HG03045 (cell line): ENCODE results near the gene GDE1.

Experiments used
- ATAC-seq: cut with Tn5 transposase; IDR thresholded peaks from one replicate; pipeline ENCODE4 v1.9.1; 2021; ENCODE audit warnings: mild to moderate bottlenecking, moderate library complexity; ENCODE audit not compliant: unreplicated experiment

The GDE1 gene

DNA sequence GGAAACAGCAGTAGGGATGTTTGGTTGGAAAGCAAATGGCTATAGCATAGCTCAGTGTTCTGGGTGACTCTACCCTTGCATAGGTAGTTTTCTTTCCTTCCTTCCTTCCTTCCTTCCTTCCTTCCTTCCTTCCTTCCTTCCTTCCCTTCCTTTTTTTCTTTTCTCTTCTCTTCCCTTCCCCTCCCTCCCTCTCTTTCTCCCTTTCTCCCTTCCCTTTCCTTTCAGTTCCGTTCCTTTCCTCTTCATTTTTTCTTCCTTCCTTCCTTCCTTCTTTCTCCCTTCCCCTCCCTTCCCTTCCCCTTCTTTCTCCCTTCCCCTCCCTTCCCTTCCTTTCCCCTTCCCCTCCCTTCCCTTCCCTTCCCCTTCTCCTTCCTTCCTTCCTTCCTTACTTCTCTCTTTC lies 31.3 kb downstream of the GDE1 start:
- no peak for ATAC-seq

DNA sequence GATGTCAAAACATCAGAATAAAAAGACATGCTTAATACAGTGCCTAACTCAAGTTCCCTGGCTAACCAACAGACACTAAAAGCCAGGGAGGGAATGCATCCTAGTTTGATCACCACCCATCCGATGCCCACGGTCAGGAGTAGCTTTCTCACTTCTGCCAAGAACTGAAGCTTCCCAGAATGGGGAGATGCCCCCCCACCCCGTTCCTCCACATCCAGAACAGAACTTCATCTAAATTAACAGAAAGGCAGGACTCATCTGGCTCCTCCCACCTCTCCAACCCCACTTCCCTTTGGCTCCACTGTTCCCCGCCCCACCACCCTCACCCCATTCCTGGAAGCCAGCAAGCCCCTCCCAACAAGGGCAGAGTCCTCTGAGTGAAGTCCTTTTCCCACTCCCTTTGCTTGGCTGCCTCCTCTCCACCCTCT lies 33.7 kb downstream of the GDE1 start:
- ATAC-seq, result no peak

GRCh38 chr16:19486750-19487325 lies 35.1 kb downstream of the GDE1 start:
- no peak for ATAC-seq

DNA sequence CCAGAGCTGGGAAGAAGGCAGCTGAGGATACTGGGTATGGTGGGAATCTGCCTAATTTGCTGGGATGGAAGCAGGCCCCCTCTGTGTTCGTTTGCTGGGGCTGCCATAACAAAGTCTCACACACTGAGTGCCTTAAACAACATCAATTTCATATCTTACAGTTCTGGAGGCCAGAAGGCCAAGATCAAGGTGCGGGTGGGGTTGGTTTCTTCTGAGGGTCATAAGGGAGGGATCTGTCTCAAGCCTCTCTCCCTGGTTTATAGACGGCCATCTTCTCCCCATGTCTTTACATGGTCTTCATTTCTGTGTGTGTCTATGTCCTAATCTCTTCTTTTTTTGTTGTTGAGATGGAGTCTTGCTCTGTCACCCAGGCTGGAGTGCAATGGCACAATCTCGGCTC lies 35.8 kb downstream of the GDE1 start:
- ATAC-seq, result no peak

DNA sequence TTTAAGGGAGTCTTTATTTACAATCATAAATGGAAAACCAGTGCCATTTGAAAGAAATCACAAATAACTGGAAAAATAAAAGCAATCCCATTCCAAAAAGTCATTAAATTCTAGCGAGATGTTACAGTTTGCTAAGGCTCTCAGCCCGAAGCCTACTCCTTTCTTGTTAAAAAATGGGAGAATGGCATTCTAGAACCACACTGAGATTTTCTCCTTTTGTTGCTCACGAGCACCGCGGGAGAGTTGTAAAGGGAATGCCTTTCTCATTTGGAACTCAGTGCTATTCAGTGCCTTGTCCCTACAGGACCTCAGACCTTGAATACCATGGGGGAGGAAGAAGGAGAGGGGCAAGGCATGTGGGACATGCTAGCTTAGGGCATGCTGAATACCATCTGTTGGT lies 36.3 kb downstream of the GDE1 start:
- no peak for ATAC-seq

GRCh38 chr16:19484096-19484495 lies 37.8 kb downstream of the GDE1 start:
- no peak for ATAC-seq

GRCh38 chr16:19482291-19482690 lies 39.6 kb downstream of the GDE1 start:
- ATAC-seq, result no peak

DNA sequence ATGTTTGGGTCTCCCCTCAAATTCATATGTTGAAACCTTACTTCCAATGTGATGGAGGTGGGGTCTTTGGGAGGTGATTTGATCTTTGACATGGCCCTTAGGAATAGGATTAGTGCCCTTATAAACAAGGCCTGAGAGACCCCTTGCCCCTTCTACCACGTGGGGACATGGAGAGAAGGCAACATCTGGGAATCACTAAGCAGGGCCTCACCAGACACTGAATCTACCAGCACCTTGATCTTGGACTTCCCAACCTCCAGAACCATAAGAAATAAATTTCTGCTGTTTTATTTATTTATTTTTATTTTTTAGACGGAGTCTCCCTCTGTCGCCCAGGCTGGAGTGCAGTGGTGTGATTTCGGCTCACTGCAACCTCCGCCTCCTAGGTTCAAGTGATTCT lies 40.1 kb downstream of the GDE1 start:
- no peak for ATAC-seq

GRCh38 chr16:19481296-19481695 lies 40.6 kb downstream of the GDE1 start:
- ATAC-seq, result no peak

DNA sequence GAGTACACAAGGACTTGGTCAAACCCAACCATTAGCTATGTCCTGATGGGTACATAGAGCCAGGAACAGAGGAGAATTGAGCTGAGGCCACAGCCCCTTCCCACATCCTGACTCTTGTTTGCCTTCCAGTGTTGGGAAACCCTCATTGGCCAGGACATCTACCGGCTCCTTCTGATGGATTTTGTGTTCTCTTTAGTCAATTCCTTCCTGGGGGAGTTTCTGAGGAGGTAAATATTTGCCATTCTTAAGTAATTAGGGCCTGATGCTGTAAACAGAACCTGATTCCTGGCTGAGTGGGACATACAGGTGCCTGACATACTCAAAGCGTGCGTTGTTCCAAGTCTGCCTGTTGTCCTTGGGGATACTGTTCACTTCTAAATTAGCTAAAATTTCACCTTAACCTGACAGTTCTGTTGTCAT lies 42.6 kb downstream of the GDE1 start:
- no peak for ATAC-seq

DNA sequence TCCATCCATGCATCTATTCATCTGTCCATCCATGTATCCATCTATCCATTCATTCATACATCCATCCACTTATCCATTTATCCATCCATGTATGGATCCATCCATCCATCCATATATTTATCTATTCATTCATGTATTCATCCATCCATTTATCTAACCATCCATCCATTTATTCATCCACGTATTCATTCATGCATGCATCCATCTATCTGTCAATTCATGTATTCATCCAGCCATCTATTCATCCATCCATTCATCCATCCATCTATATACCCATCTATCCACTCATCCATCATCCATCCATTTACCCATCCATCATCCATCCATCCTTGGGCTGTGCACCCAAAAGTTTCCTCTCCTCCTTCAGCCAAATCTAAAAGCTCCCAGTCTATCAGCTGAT lies 43.4 kb downstream of the GDE1 start:
- no peak for ATAC-seq

GRCh38 chr16:19474617-19475016 lies 47.3 kb downstream of the GDE1 start:
- no peak for ATAC-seq

DNA sequence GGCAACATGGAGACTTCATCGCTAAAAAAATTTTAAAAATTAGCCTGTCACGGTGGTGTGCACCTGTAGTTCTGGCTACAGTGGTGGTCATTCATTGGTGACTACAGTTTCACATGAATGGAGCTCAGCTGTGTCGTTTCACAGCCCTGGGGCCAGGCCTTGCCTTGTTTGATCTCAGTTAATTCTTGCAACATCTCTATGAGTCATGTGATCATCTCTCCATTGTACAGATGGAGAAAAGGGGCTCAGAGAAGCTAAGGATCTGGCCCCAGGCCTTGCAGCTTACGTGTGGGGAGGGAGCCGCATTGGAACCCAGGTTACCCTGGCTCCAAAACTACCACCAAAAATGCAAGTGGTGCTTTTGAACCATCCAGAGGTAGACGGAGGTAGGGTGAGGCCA lies 49.4 kb downstream of the GDE1 start:
- ATAC-seq, result no peak

GRCh38 chr16:19468300-19468699 lies 53.6 kb downstream of the GDE1 start:
- ATAC-seq, result no peak

- ATAC-seq, result no peak
Observed at GRCh38 chr16:19463468-19464315, 58.2 kb downstream of the GDE1 start.

- no peak for ATAC-seq
Observed at GRCh38 chr16:19460397-19460796, 61.5 kb downstream of the GDE1 start.

- ATAC-seq, result no peak
Observed at GRCh38 chr16:19458722-19459379, 63.0 kb downstream of the GDE1 start.
